B cell (primary cell): ENCODE results near the gene LMBR1L. TPM values are rescaled to one million over a fixed set of nuclear protein-coding genes. Genes with fewer than 3 reads are reported as not detected.

Source experiments
- ATAC-seq: fragments of 200-7000 bp; cut with Tn5 transposase; one replicate; pipeline ENCODE4 v1.10.0; 2021; ENCODE audit warnings: low read depth, mild to moderate bottlenecking, moderate number of reproducible peaks, moderate library complexity
- CTCF ChIA-PET: fragments of 350-600 bp; sonication (Branson Sonifier 250); formaldehyde crosslinking; loops from one replicate; lab custom pipeline; 2021; ENCODE audit warnings: antibody characterized with exemption, inconsistent platforms; lab: Charles Lee
- POLR2A ChIA-PET: fragments of 350-600 bp; sonication (Branson Sonifier 250); formaldehyde crosslinking; loops from one replicate; lab custom pipeline; 2021; ENCODE audit warnings: antibody characterized with exemption; lab: Charles Lee
- DNase-seq: peaks from one replicate; pipeline ENCODE4 v3.0.0; 2013
- H2AFZ ChIP-seq: 2 replicates; pipeline ENCODE4 v1.6.1; 2012; ENCODE audit warnings: mild to moderate bottlenecking, low read depth, low read length; ENCODE audit not compliant: insufficient read depth, poor library complexity, severe bottlenecking
- H3K27ac ChIP-seq, 2 donors: 1 replicate in 1 of 2; 2 replicates in 1 of 2; pipeline ENCODE4 v1.5.1; 2012 to 2013; ENCODE audit warnings: low read length in 2 of 2, mild to moderate bottlenecking in 2 of 2, moderate library complexity in 1 of 2
- H3K27me3 ChIP-seq, 4 experiments: fragments of 200-600 bp in 1 of 4; sonication (generic) in 1 of 4; replicated peaks in 1 of 4; 1 replicate in 2 of 4; 2 replicates in 2 of 4; pipeline versions ENCODE4 v1.6.1 to v1.7.0; 2013 to 2016; ENCODE audit warnings: low read length in 3 of 4, mild to moderate bottlenecking in 2 of 4, mixed read lengths in 1 of 4, moderate library complexity in 1 of 4; ENCODE audit not compliant: insufficient read depth in 4 of 4, control insufficient read depth in 3 of 4; ENCODE audit errors: control extremely low read depth in 1 of 4
- H3K36me3 ChIP-seq, 2 experiments: replicated peaks in 1 of 2; 1 replicate in 1 of 2; 2 replicates in 1 of 2; pipeline versions ENCODE4 v1.6.1 to v1.7.1; 2013; ENCODE audit warnings: low read length in 1 of 2; ENCODE audit not compliant: insufficient read depth in 2 of 2, control insufficient read depth in 1 of 2; ENCODE audit errors: control extremely low read depth in 1 of 2, extremely low read depth in 1 of 2
- H3K4me1 ChIP-seq, 2 donors: fragments of 200-600 bp in 1 of 2; sonication (generic) in 1 of 2; 1 replicate in 1 of 2; 2 replicates in 1 of 2; pipeline versions ENCODE4 v1.5.1 to v1.6.1; 2013 to 2017; ENCODE audit warnings: low read length in 2 of 2; ENCODE audit not compliant: control insufficient read depth in 2 of 2, insufficient read depth in 2 of 2
- H3K4me2 ChIP-seq: replicated peaks from 2 replicates; pipeline ENCODE3; 2012; ENCODE audit warnings: mild to moderate bottlenecking, low read depth, low read length; ENCODE audit not compliant: poor library complexity, severe bottlenecking
- H3K4me3 ChIP-seq, 5 experiments: fragments of 200-600 bp in 1 of 5; sonication (generic) in 1 of 5; 1 replicate in 3 of 5; 2 replicates in 2 of 5; pipeline versions ENCODE4 v1.5.1 to v1.7.0; 2011 to 2016; ENCODE audit warnings: low read length in 4 of 5, mild to moderate bottlenecking in 4 of 5, low read depth in 2 of 5, control low read depth in 1 of 5, moderate library complexity in 1 of 5; ENCODE audit not compliant: insufficient read depth in 1 of 5; ENCODE audit errors: control extremely low read depth in 1 of 5, extremely low read depth in 1 of 5
- H3K79me2 ChIP-seq: fragments of 200-600 bp; sonication (generic); one replicate; pipeline ENCODE4 v1.6.0; 2016; ENCODE audit warnings: low read length; ENCODE audit not compliant: control insufficient read depth, insufficient read depth
- H3K9ac ChIP-seq: fragments of 200-600 bp; sonication (generic); 2 replicates; pipeline ENCODE4 v1.6.1; 2017; ENCODE audit warnings: mild to moderate bottlenecking, low read length, moderate library complexity
- H3K9me3 ChIP-seq, 3 donors: one replicate each; pipeline versions ENCODE4 v1.6.1 to v1.7.1; 2013; ENCODE audit warnings: low read length in 2 of 3; ENCODE audit not compliant: control insufficient read depth in 2 of 3, insufficient read depth in 1 of 3; ENCODE audit errors: control extremely low read depth in 1 of 3
- H4K20me1 ChIP-seq: 2 replicates; pipeline ENCODE4 v1.6.0; 2012; ENCODE audit warnings: mild to moderate bottlenecking, low read length; ENCODE audit not compliant: insufficient read depth, control insufficient read depth, poor library complexity, severe bottlenecking
- H3K27ac Mint-ChIP-seq: one replicate; pipeline ENCODE4 v1.8.0; 2021; ENCODE audit warnings: mixed read lengths
- H3K27me3 Mint-ChIP-seq: one replicate; pipeline ENCODE4 v1.8.0; 2021; ENCODE audit warnings: mixed read lengths
- H3K4me1 Mint-ChIP-seq: one replicate; pipeline ENCODE4 v1.8.0; 2021; ENCODE audit warnings: mixed read lengths
- H3K4me3 Mint-ChIP-seq: one replicate; pipeline ENCODE4 v1.8.0; 2021; ENCODE audit warnings: mixed read lengths
- H3K9me3 Mint-ChIP-seq: one replicate; pipeline ENCODE4 v1.8.0; 2022; ENCODE audit warnings: mixed read lengths; ENCODE audit not compliant: insufficient read depth
- CTCF ChIP-seq: fragments of 200-600 bp; IDR thresholded peaks from one replicate; pipeline ENCODE4 v1.8.0; 2022; ENCODE audit warnings: antibody characterized with exemption, mild to moderate bottlenecking
- EZH2 ChIP-seq: IDR thresholded peaks from 2 replicates; pipeline ENCODE4 v1.6.1; 2012; ENCODE audit warnings: borderline replicate concordance, low read depth, mild to moderate bottlenecking, moderate library complexity, low read length; ENCODE audit not compliant: insufficient read depth, poor library complexity, severe bottlenecking
- WGBS: methylation state at CpG from one replicate; pipeline ENCODE4 v1.1.5; 2013; ENCODE audit warnings: missing lambda C conversion rate; ENCODE audit not compliant: insufficient coverage; 5-methylcytosine and 5-hydroxymethylcytosine counted together
- intact Hi-C: fragments of 100-400 bp; cut with micrococcal nuclease; formaldehyde crosslinking; loops from one replicate; pipeline ENCODE4 v1.10.0; 2022
- polyA plus RNA-seq: library from polyadenylated mRNA; depleted of rRNA; stranded (reverse); fragments of >200 nt; gene quantifications from 2 replicates; pipeline ENCODE4 v1.2.3, GENCODE V29; 2012
- total RNA-seq, 2 donors: library from RNA; stranded (reverse); fragments of 120-200 nt in 1 of 2; gene quantifications; 1 replicate in 1 of 2; 2 replicates in 1 of 2; pipeline versions ENCODE4 v1.2.3 to v1.2.4, GENCODE V29; 2013 to 2022

LMBR1L gene
- total and polyA plus RNA-seq, 2 donors (not counting 1 experiment from before 2014, with no cell fraction given), result 133 to 187 TPM

GRCh38 chr12:49049566-49050224 is 61.0 kb downstream of the LMBR1L start:
- intact Hi-C loops, result no loop called here
- Histone ChIP-seq H4K20me1 (peaks cover 68% of the 10 kb centered on the region), H3K27me3 (no peaks in the 10 kb centered on the region), H3K9ac (no peak overlapping the region), H3K27ac (no peak overlapping the region), H3K4me1 (no peaks in the 10 kb centered on the region), H3K79me2 (peaks cover 74% of the 10 kb centered on the region), H3K36me3 (peaks cover 2 to 97% of the 10 kb centered on the region in 2 experiments), H3K4me3 (no peak overlapping the region), H3K9me3 (no peaks in the 10 kb centered on the region), H2AFZ (no peak overlapping the region), H3K4me2 (no peak overlapping the region)
- WGBS, result 95% methylated on average over 19 of the region's 20 CpGs
- peaks cover 3% of the 10 kb centered on the region for H3K4me1 Mint-ChIP-seq
- H3K4me3 Mint-ChIP-seq, result no peak overlapping the region
- DNase-seq (no peak), ATAC-seq (no peak)
- TF ChIP-seq EZH2, result no peak
- no peak for TF ChIP-seq CTCF
- no peaks in the 10 kb centered on the region for H3K27me3 Mint-ChIP-seq
- no peak overlapping the region for H3K27ac Mint-ChIP-seq
- ChIA-PET POLR2A (interaction anchor here (1.3 kb wide), 1 partner anchor 20 kb away, joined by 3 read pairs; the partner anchor contains the start of gene RHEBL1), CTCF (interaction anchor here (2.0 kb wide), 1 partner anchor 14 kb away, joined by 9 read pairs; no protein-coding TSS in a partner anchor)
- no peaks in the 10 kb centered on the region for H3K9me3 Mint-ChIP-seq

GRCh38 chr12:49048953-49049352 is 61.7 kb downstream of the LMBR1L start:
- H3K79me2 ChIP-seq, result peaks cover 73% of the 10 kb centered on the region
- TF ChIP-seq EZH2 (no peak), CTCF (no peak)
- H3K9me3 Mint-ChIP-seq, result no peaks in the 10 kb centered on the region
- H4K20me1 ChIP-seq, result peaks cover 66% of the 10 kb centered on the region
- POLR2A ChIA-PET, result interaction anchor here (1.3 kb wide), 1 partner anchor 21 kb away, joined by 3 read pairs; the partner anchor contains the start of gene RHEBL1
- H3K4me2 ChIP-seq, result no peak overlapping the region
- no peak overlapping the region for H3K27ac ChIP-seq
- H3K4me3 ChIP-seq, result no peak overlapping the region
- H3K27ac Mint-ChIP-seq, result no peak overlapping the region
- no peaks in the 10 kb centered on the region for H3K27me3 ChIP-seq
- DNase-seq (no peak), ATAC-seq (no peak)
- H3K4me3 Mint-ChIP-seq, result no peak overlapping the region
- H3K27me3 Mint-ChIP-seq, result no peaks in the 10 kb centered on the region
- H3K36me3 ChIP-seq, result peaks cover 2 to 97% of the 10 kb centered on the region in 2 experiments
- no peaks in the 10 kb centered on the region for H3K9me3 ChIP-seq
- CTCF ChIA-PET, result interaction anchor here (1.2 to 2.0 kb wide), 2 partner anchors 15 to 27 kb away, joined by 3 to 9 read pairs; no protein-coding TSS in a partner anchor
- intact Hi-C loops, result no loop called here
- WGBS, result 95% methylated on average over 8 of the region's 10 CpGs
- peaks cover under 1% of the 10 kb centered on the region for H3K4me1 Mint-ChIP-seq
- H3K4me1 ChIP-seq, result no peaks in the 10 kb centered on the region
- no peak overlapping the region for H3K9ac ChIP-seq
- no peak overlapping the region for H2AFZ ChIP-seq
